ACC112 (cell line): ENCODE data around the gene ZBTB43.

Experiments used
- H2AFZ ChIP-seq: fragments of 200-600 bp; sonication (generic); one replicate; pipeline ENCODE4 v1.6.0; 2017; ENCODE audit warnings: antibody characterized with exemption, low read length; ENCODE audit not compliant: unreplicated experiment
- H3K27ac ChIP-seq: fragments of 200-600 bp; sonication (generic); 2 replicates; pipeline ENCODE4 v1.5.1; 2014; ENCODE audit warnings: low read depth, mild to moderate bottlenecking, antibody characterized with exemption, low read length, moderate library complexity
- H3K27me3 ChIP-seq: fragments of 200-600 bp; sonication (generic); 2 replicates; pipeline ENCODE4 v1.6.1; 2014; ENCODE audit warnings: mild to moderate bottlenecking, antibody characterized with exemption, low read length, moderate library complexity, mixed read lengths; ENCODE audit not compliant: insufficient read depth
- H3K36me3 ChIP-seq: fragments of 200-600 bp; sonication (generic); 2 replicates; pipeline ENCODE4 v1.6.1; 2016; ENCODE audit warnings: mild to moderate bottlenecking, antibody characterized with exemption, low read length, moderate library complexity, mixed read lengths; ENCODE audit not compliant: insufficient read depth
- H3K4me1 ChIP-seq: fragments of 200-600 bp; sonication (generic); one replicate; pipeline ENCODE4 v1.6.1; 2016; ENCODE audit warnings: low read length, mixed read lengths; ENCODE audit not compliant: insufficient read depth, unreplicated experiment, control insufficient read depth
- H3K4me3 ChIP-seq: fragments of 200-600 bp; sonication (generic); 2 replicates; pipeline ENCODE4 v1.5.1; 2014; ENCODE audit warnings: mild to moderate bottlenecking, low read depth, low read length
- H3K79me2 ChIP-seq: fragments of 200-600 bp; sonication (generic); one replicate; pipeline ENCODE4 v1.6.0; 2016; ENCODE audit warnings: low read length; ENCODE audit not compliant: control insufficient read depth, unreplicated experiment, insufficient read depth

Gene ZBTB43

GRCh38 chr9:126829035-126829434 lies 24.2 kb downstream of the ZBTB43 start:
- Histone ChIP-seq H3K79me2 (peaks cover 42% of the 10 kb centered on the region), H3K27me3 (no peaks in the 10 kb centered on the region), H3K4me3 (no peak overlapping the region), H3K36me3 (peaks cover 14% of the 10 kb centered on the region), H2AFZ (no peak overlapping the region), H3K4me1 (no peaks in the 10 kb centered on the region), H3K27ac (no peak overlapping the region)

- no peaks in the 10 kb centered on the region for H3K4me1 ChIP-seq
- H3K27me3 ChIP-seq: no peaks in the 10 kb centered on the region
- peaks cover 24% of the 10 kb centered on the region for H3K36me3 ChIP-seq
- peaks cover 42% of the 10 kb centered on the region for H3K79me2 ChIP-seq
- H3K27ac ChIP-seq: no peak overlapping the region
- no peak overlapping the region for H2AFZ ChIP-seq
- no peak overlapping the region for H3K4me3 ChIP-seq
These were observed 26.0 kb downstream of the ZBTB43 start for GRCh38 chr9:126830827-126831226.

- no peak overlapping the region for H2AFZ ChIP-seq
- no peaks in the 10 kb centered on the region for H3K27me3 ChIP-seq
- H3K4me3 ChIP-seq: no peak overlapping the region
- no peak overlapping the region for H3K27ac ChIP-seq
- H3K79me2 ChIP-seq: peaks cover 31% of the 10 kb centered on the region
- H3K36me3 ChIP-seq: peaks cover 22% of the 10 kb centered on the region
- no peaks in the 10 kb centered on the region for H3K4me1 ChIP-seq
These were observed 27.6 kb downstream of the ZBTB43 start for GRCh38 chr9:126832440-126832839.

DNA sequence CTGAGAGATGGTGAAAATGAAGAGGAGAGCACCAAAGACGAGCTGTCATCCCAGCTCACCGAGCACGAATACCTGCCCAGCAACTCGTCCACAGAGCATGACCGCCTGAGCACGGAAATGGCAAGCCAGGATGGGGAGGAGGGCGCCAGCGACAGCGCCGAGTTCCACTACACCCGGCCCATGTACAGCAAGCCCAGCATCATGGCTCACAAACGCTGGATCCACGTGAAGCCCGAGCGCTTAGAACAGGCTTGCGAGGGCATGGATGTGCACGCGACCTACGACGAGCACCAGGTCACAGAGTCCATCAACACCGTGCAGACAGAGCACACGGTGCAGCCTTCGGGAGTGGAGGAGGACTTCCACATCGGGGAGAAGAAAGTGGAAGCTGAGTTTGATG lies 28.2 kb downstream of the ZBTB43 start:
- Histone ChIP-seq H3K4me3 (no peak overlapping the region), H2AFZ (no peak overlapping the region), H3K27ac (no peak overlapping the region), H3K79me2 (peaks cover 29% of the 10 kb centered on the region), H3K36me3 (peaks cover 22% of the 10 kb centered on the region), H3K27me3 (no peaks in the 10 kb centered on the region), H3K4me1 (no peaks in the 10 kb centered on the region)

DNA sequence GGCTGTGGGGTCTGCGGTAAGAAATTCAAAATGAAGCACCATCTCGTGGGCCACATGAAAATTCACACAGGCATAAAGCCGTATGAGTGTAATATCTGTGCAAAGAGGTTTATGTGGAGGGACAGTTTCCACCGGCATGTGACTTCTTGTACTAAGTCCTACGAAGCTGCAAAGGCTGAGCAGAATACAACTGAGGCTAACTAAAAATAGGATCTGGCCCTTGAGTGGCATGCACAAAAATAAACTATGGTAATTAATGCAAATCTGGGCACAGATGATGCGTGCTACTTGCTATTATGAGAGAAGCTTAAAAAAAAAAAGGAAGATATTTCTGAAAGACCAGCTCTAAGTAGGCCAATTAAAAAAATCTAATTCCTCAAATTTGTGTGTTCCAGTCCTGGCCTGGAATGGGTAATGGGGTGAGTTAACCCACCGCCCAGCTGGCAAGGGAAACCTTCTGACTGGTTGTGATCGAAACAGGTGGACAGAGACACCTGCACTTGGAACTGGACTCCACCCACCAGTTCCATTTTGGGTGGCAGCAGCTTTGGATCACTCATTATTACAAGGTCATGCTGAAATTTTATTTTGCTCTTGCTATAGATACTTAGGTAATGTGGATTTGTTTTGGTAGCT lies 29.0 kb downstream of the ZBTB43 start:
- no peaks in the 10 kb centered on the region for H3K4me1 ChIP-seq
- H3K79me2 ChIP-seq: peaks cover 27% of the 10 kb centered on the region
- peaks cover 22% of the 10 kb centered on the region for H3K36me3 ChIP-seq
- H3K27ac ChIP-seq: no peak overlapping the region
- H2AFZ ChIP-seq: no peak overlapping the region
- H3K27me3 ChIP-seq: no peaks in the 10 kb centered on the region
- H3K4me3 ChIP-seq: no peak overlapping the region

- H3K79me2 ChIP-seq: peaks cover 19% of the 10 kb centered on the region
- H3K4me1 ChIP-seq: no peaks in the 10 kb centered on the region
- no peaks in the 10 kb centered on the region for H3K27me3 ChIP-seq
- H3K36me3 ChIP-seq: peaks cover 22% of the 10 kb centered on the region
- H3K4me3 ChIP-seq: no peak overlapping the region
- no peak overlapping the region for H3K27ac ChIP-seq
- no peak overlapping the region for H2AFZ ChIP-seq
These were observed 29.8 kb downstream of the ZBTB43 start for GRCh38 chr9:126834672-126835071.

- H3K4me1 ChIP-seq: no peaks in the 10 kb centered on the region
- peaks cover 12% of the 10 kb centered on the region for H3K79me2 ChIP-seq
- H3K36me3 ChIP-seq: peaks cover 22% of the 10 kb centered on the region
- no peak overlapping the region for H3K27ac ChIP-seq
- no peak overlapping the region for H2AFZ ChIP-seq
- H3K4me3 ChIP-seq: no peak overlapping the region
- no peaks in the 10 kb centered on the region for H3K27me3 ChIP-seq
These were observed 31.4 kb downstream of the ZBTB43 start for GRCh38 chr9:126836216-126836615.

DNA sequence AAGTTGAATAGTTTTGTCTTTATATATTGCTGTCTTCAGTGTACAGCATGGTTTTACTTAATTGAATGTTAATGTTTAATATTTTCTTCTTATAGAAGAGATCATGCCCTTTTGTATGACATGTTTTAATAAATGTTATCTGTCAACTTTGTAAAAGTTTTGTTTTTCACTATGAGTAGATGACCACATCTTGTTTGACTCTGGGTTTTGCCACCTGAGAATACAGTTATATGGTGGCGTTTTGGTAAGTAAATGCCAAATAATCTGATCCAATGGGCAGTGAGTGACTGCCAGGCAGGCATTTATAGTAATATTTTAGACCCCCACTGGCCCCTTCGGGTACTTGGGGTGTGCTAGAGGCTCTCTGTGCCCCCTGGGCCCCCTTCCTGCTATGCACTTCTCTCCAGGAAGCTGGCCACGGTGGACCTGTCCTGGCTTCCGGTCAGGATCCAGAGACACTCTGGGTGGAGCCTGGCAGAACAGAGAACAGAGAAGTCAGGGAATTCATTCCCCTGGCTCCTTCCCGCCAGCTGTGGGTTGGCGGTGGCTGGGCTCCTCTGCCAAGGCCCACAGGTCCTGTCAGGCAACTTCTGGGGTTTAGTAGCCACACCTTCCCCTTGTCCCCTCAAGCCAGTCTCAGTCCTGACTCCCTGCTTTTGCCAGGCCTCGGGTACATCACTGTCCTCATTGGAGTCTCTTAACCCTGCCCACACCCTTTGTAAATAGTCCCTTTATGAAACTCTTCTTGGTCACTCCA lies 33.4 kb downstream of the ZBTB43 start:
- Histone ChIP-seq H3K79me2 (peaks cover 10% of the 10 kb centered on the region), H3K36me3 (peaks cover 17% of the 10 kb centered on the region), H3K27ac (no peak overlapping the region), H3K4me3 (no peak overlapping the region), H3K27me3 (no peaks in the 10 kb centered on the region), H2AFZ (no peak overlapping the region), H3K4me1 (peaks cover 3% of the 10 kb centered on the region)

- Histone ChIP-seq H3K36me3 (peaks cover 11% of the 10 kb centered on the region), H3K4me1 (peaks cover 10% of the 10 kb centered on the region)
These were observed 34.1 kb downstream of the ZBTB43 start for GRCh38 chr9:126838895-126839294.

GRCh38 chr9:126839301-126839700 lies 34.5 kb downstream of the ZBTB43 start:
- no peaks in the 10 kb centered on the region for H3K27me3 ChIP-seq
- peaks cover 5% of the 10 kb centered on the region for H3K79me2 ChIP-seq
- H3K36me3 ChIP-seq: peaks cover 8% of the 10 kb centered on the region
- H2AFZ ChIP-seq: no peak overlapping the region
- H3K4me1 ChIP-seq: peaks cover 11% of the 10 kb centered on the region
- no peak overlapping the region for H3K4me3 ChIP-seq
- no peak overlapping the region for H3K27ac ChIP-seq

More at GRCh38 chr9:126838895-126839294, 34.1 kb downstream of the ZBTB43 start:
- Histone ChIP-seq H3K27me3 (no peaks in the 10 kb centered on the region), H3K4me3 (no peak overlapping the region), H2AFZ (no peak overlapping the region), H3K27ac (no peak overlapping the region), H3K79me2 (peaks cover 9% of the 10 kb centered on the region)
